ENCODE data around the gene NPHP3.
"Not testable (repeated sequence)": the region's sequence is repeated elsewhere in the genome, so short reads cannot be mapped to it uniquely, and the experiment has no call there.

Gene NPHP3

GRCh38 chr3:132641837-132642538, 80.2 kb downstream of the NPHP3 start:
- H3K4me3 ChIP-seq (ENCODE audit: low read depth, low read length) = no peak overlapping the region
- H3K27ac ChIP-seq = no peak overlapping the region
- H3K27me3 ChIP-seq (replicated peaks) = no peaks in the 10 kb centered on the region
- TF ChIP-seq, protein P1, sequence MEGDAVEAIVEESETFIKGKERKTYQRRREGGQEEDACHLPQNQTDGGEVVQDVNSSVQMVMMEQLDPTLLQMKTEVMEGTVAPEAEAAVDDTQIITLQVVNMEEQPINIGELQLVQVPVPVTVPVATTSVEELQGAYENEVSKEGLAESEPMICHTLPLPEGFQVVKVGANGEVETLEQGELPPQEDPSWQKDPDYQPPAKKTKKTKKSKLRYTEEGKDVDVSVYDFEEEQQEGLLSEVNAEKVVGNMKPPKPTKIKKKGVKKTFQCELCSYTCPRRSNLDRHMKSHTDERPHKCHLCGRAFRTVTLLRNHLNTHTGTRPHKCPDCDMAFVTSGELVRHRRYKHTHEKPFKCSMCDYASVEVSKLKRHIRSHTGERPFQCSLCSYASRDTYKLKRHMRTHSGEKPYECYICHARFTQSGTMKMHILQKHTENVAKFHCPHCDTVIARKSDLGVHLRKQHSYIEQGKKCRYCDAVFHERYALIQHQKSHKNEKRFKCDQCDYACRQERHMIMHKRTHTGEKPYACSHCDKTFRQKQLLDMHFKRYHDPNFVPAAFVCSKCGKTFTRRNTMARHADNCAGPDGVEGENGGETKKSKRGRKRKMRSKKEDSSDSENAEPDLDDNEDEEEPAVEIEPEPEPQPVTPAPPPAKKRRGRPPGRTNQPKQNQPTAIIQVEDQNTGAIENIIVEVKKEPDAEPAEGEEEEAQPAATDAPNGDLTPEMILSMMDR (IDR thresholded peaks at IDR 0.05; ENCODE audit: low read depth, low read length, missing control alignments) = peak; percentile 50
- H3K36me3 ChIP-seq (replicated peaks) = no peaks in the 10 kb centered on the region
- DNase-seq = no peak
- in situ Hi-C loops (cut with HindIII; ENCODE audit: low pct_ligation_motif_present, low sequenced_read_pairs) = loop anchor here (25.0 kb wide), 1 partner anchor 105 kb away; no protein-coding TSS in a partner anchor

GRCh38 chr3:132641427-132641826, 80.8 kb downstream of the NPHP3 start:
- not testable (repeated sequence) for DNase-seq; H3K27me3 ChIP-seq (replicated peaks); H3K36me3 ChIP-seq (replicated peaks); H3K27ac ChIP-seq; H3K4me3 ChIP-seq (ENCODE audit: low read depth, low read length)
- in situ Hi-C loops (cut with HindIII; ENCODE audit: low pct_ligation_motif_present, low sequenced_read_pairs) = loop anchor here (25.0 kb wide), 1 partner anchor 104 kb away; no protein-coding TSS in a partner anchor

- Histone ChIP-seq H3K27me3 (replicated peaks) (no peaks in the 10 kb centered on the region), H3K36me3 (replicated peaks) (no peaks in the 10 kb centered on the region), H3K27ac (no peak overlapping the region), H3K4me3 (ENCODE audit: low read depth, low read length) (no peak overlapping the region)
- TF ChIP-seq, protein P1 (IDR thresholded peaks at IDR 0.05; ENCODE audit: low read depth, low read length, missing control alignments) = no peak
- no peak for DNase-seq
- in situ Hi-C loops (cut with HindIII; ENCODE audit: low pct_ligation_motif_present, low sequenced_read_pairs) = loop anchor here (25.0 kb wide), 1 partner anchor 101 kb away; no protein-coding TSS in a partner anchor
Measured at GRCh38 chr3:132638706-132639105, 83.5 kb downstream of the NPHP3 start.

- H3K4me3 ChIP-seq (ENCODE audit: low read depth, low read length) = no peak overlapping the region
- in situ Hi-C loops (cut with HindIII; ENCODE audit: low pct_ligation_motif_present, low sequenced_read_pairs) = loop anchor here (25.0 kb wide), 1 partner anchor 100 kb away; no protein-coding TSS in a partner anchor
- no peaks in the 10 kb centered on the region for H3K36me3 ChIP-seq (replicated peaks)
- H3K27me3 ChIP-seq (replicated peaks) = no peaks in the 10 kb centered on the region
- TF ChIP-seq, protein P1 (IDR thresholded peaks at IDR 0.05; ENCODE audit: low read depth, low read length, missing control alignments) = no peak
- no peak for DNase-seq
- H3K27ac ChIP-seq = no peak overlapping the region
Measured at GRCh38 chr3:132637590-132637989, 84.6 kb downstream of the NPHP3 start.

- Histone ChIP-seq H3K27ac (no peak overlapping the region), H3K27me3 (replicated peaks) (no peaks in the 10 kb centered on the region), H3K36me3 (replicated peaks) (no peaks in the 10 kb centered on the region), H3K4me3 (ENCODE audit: low read depth, low read length) (no peak overlapping the region)
- in situ Hi-C loops (cut with HindIII; ENCODE audit: low pct_ligation_motif_present, low sequenced_read_pairs) = loop anchor here (25.0 kb wide), 1 partner anchor 98 kb away; no protein-coding TSS in a partner anchor
- TF ChIP-seq, protein P1 (IDR thresholded peaks at IDR 0.05; ENCODE audit: low read depth, low read length, missing control alignments) = no peak
- DNase-seq = no peak
Measured at GRCh38 chr3:132635052-132635451, 87.2 kb downstream of the NPHP3 start.
